Adrenal gland (tissue), 12 donors: ENCODE data around the gene SNED1. TPM values are rescaled to one million over a fixed set of nuclear protein-coding genes. Genes with fewer than 3 reads are reported as not detected.

Experiments used
- DNase-seq, 7 donors: peaks; one replicate each; pipeline ENCODE4 v3.0.0-alpha.2; 2019 to 2020
- H3K27ac ChIP-seq, 5 donors: fragments of 200-600 bp; sonication (generic) in 4 of 5; 1 replicate in 3 of 5; 2 replicates in 2 of 5; pipeline versions ENCODE4 v1.5.1 to v1.8.0; 2016 to 2020; ENCODE audit warnings: mild to moderate bottlenecking in 1 of 5
- H3K27me3 ChIP-seq: fragments of 200-600 bp; 2 replicates; pipeline ENCODE4 v1.8.0; 2021
- H3K36me3 ChIP-seq, 2 donors: fragments of 200-600 bp; replicated peaks in 1 of 2; 1 replicate in 1 of 2; 2 replicates in 1 of 2; pipeline versions ENCODE4 v1.5.1 to v1.8.0; 2018 to 2022
- H3K4me1 ChIP-seq, 2 donors: fragments of 200-600 bp; replicated peaks in 1 of 2; 1 replicate in 1 of 2; 2 replicates in 1 of 2; pipeline versions ENCODE4 v1.5.1 to v1.8.0; 2018 to 2021
- H3K4me3 ChIP-seq, 4 donors: fragments of 200-600 bp; sonication (generic) in 3 of 4; one replicate each; pipeline ENCODE4 v1.5.1; 2016 to 2018
- H3K9me3 ChIP-seq, 3 donors: fragments of 200-600 bp; sonication (generic) in 1 of 3; replicated peaks in 1 of 3; 1 replicate in 2 of 3; 2 replicates in 1 of 3; pipeline versions ENCODE4 v1.5.1 to v1.8.0; 2016 to 2021
- CTCF ChIP-seq, 6 experiments: fragments of 450-650 bp in 4 of 6; fragments of 200-600 bp in 2 of 6; sonication (generic) in 1 of 6; IDR thresholded peaks; 1 replicate in 5 of 6; 2 replicates in 1 of 6; pipeline versions ENCODE4 v1.5.1 to v1.8.0; 2016 to 2021; ENCODE audit warnings: antibody characterized with exemption in 6 of 6, mild to moderate bottlenecking in 2 of 6, moderate library complexity in 1 of 6
- POLR2A ChIP-seq, 2 donors: fragments of 450-650 bp; IDR thresholded peaks; one replicate each; pipeline ENCODE4 v1.6.1; 2017; ENCODE audit warnings: antibody characterized with exemption in 2 of 2, mild to moderate bottlenecking in 2 of 2, moderate library complexity in 1 of 2
- WGBS, 4 donors: extraction: QIAGEN DNeasy Blood & Tissue Kit in 2 of 4; methylation state at CpG; one replicate each; pipeline versions ENCODE4 v1.1.5 to v1.1.7; 2013 to 2017; 5-methylcytosine and 5-hydroxymethylcytosine counted together
- intact Hi-C, 2 donors: fragments of 100-400 bp; cut with DNase I; formaldehyde crosslinking; loops; one replicate each; pipeline versions ENCODE4 v1.14.1 to v1.15.0; 2022 to 2023
- polyA plus RNA-seq, 3 donors: library from polyadenylated mRNA; stranded (reverse); fragments of 200-250 nt in 2 of 3; fragments of 350-450 nt in 1 of 3; fragmentation: Illumina TruSeq in 1 of 3; extraction: RNeasy Lipid Tissue Mini Kit (QIAGEN cat#74804) in 1 of 3; gene quantifications; one replicate each; pipeline ENCODE4 v1.2.3, GENCODE V29; 2013 to 2014
- total RNA-seq, 9 donors: library from RNA; depleted of rRNA in 4 of 9; stranded (reverse); fragments of >200 nt in 4 of 9; fragments of 120-200 nt in 1 of 9; fragmentation: NEBNext Ultra II Directional in 1 of 9; extraction: Animal tissue kit (Norgen Biotek cat#: 25700) in 1 of 9; gene quantifications; one replicate each; pipeline versions ENCODE4 v1.1.0 to v1.2.4, GENCODE V29; 2013 to 2023
- donor health status: healthy with polysubstance abuse.
- donor health status: Bipolar disorder and iron deficiency.
- donor health status: DM: yes; HTN: yes; CAD: no.
- donor health status: DM: no; HTN: no; CAD: no.
- donor health status: DM: no; HTN: no; CAD: no.
- donor health status: DM: yes; HTN: yes; CAD: no.

The SNED1 gene
- total and polyA plus RNA-seq, 12 donors, result 3.1 to 59.5 (median 22.9) TPM

GRCh38 chr2:240951045-240951594 is 47.3 kb upstream of the SNED1 start:
- no peak for DNase-seq

GRCh38 chr2:240952496-240953246 is 45.7 kb upstream of the SNED1 start:
- WGBS, 4 donors, result 86 to 89% (median 87%) methylated on average over 14 of the region's 14 CpGs
- TF ChIP-seq POLR2A (IDR thresholded peaks at IDR 0.05), result no peak
- no peak for TF ChIP-seq CTCF (IDR thresholded peaks at IDR 0.05)
- no peak overlapping the region for H3K27ac ChIP-seq
- DNase-seq, result peak in 3 of 7 donors; percentile 9 to 33 (median 14)
- H3K4me3 ChIP-seq, result no peak overlapping the region
- H3K4me1 ChIP-seq, result peaks cover 0 to under 1% of the 10 kb centered on the region in 2 donors
- H3K27me3 ChIP-seq, result no peaks in the 10 kb centered on the region
- H3K9me3 ChIP-seq, result no peaks in the 10 kb centered on the region
- no peaks in the 10 kb centered on the region for H3K36me3 ChIP-seq
- intact Hi-C loops, result no loop called here

More at GRCh38 chr2:240951045-240951594, 47.3 kb upstream of the SNED1 start:
- intact Hi-C loops, result no loop called here
- no peaks in the 10 kb centered on the region for H3K27me3 ChIP-seq
- H3K4me3 ChIP-seq, result no peak overlapping the region
- no peaks in the 10 kb centered on the region for H3K9me3 ChIP-seq
- no peak overlapping the region for H3K27ac ChIP-seq
- no peaks in the 10 kb centered on the region for H3K4me1 ChIP-seq
- 78 to 85% (median 80%) methylated on average over 3 of the region's 3 CpGs for WGBS, 4 donors
- H3K36me3 ChIP-seq, result no peaks in the 10 kb centered on the region
- TF ChIP-seq POLR2A (IDR thresholded peaks at IDR 0.05), result no peak
- no peak for TF ChIP-seq CTCF (IDR thresholded peaks at IDR 0.05)

GRCh38 chr2:240953426-240954410 is 44.7 kb upstream of the SNED1 start:
- H3K9me3 ChIP-seq, result no peaks in the 10 kb centered on the region
- intact Hi-C loops, result no loop called here
- 80 to 87% (median 85%) methylated on average over 12 to 14 of the region's 14 CpGs for WGBS, 4 donors
- no peaks in the 10 kb centered on the region for H3K27me3 ChIP-seq
- H3K36me3 ChIP-seq, result no peaks in the 10 kb centered on the region
- no peak overlapping the region for H3K27ac ChIP-seq
- TF ChIP-seq POLR2A (IDR thresholded peaks at IDR 0.05), result no peak
- no peak for TF ChIP-seq CTCF (IDR thresholded peaks at IDR 0.05)
- H3K4me3 ChIP-seq, result no peak overlapping the region
- peaks cover 0 to 8% of the 10 kb centered on the region in 2 donors for H3K4me1 ChIP-seq
- peak in 3 of 7 donors; percentile 5 to 37 (median 8) for DNase-seq
